HCT116 (cell line): ENCODE data around the gene SLCO2B1. TPM values are rescaled to one million over a fixed set of nuclear protein-coding genes. Genes with fewer than 3 reads are reported as not detected.
A peak's percentile ranks its signal among the peaks of the same experiment; 100 is the strongest.

Experiments
- ATAC-seq: fragments of 200-7000 bp; cut with Tn5 transposase; 2 replicates; pipeline ENCODE4 v1.9.1; 2020; ENCODE audit warnings: mild to moderate bottlenecking, moderate library complexity
- BruUV-seq: library from RNA; stranded (reverse); fragments of 400-500 nt; replicated peaks from 2 replicates; lab custom pipeline; 2021; lab: Mats Ljungman, UMichigan
- CTCF ChIA-PET: fragments of 300-600 bp; sonication (Branson Sonifier 250); formaldehyde crosslinking; loops from one replicate; lab custom pipeline; 2021; ENCODE audit warnings: antibody characterized with exemption; lab: Charles Lee
- POLR2A ChIA-PET: fragments of 300-600, 350-600 bp; sonication (Branson Sonifier 250); formaldehyde crosslinking; loops from one replicate; lab custom pipeline; 2021; ENCODE audit warnings: antibody characterized with exemption; lab: Charles Lee
- RAD21 ChIA-PET, 2 experiments: fragments of 300-600 bp; sonication (Branson Sonifier 250); formaldehyde crosslinking; loops; one replicate each; lab custom pipeline; 2023; ENCODE audit warnings: low total read pairs in 2 of 2; ENCODE audit not compliant: uncharacterized antibody in 2 of 2, unreplicated experiment in 2 of 2, low non-redundant PET in 1 of 2; lab: Charles Lee
- DNase-seq: peaks from one replicate; pipeline ENCODE4 v3.0.0-alpha.2; 2010; ENCODE audit warnings: low read depth, low spot score
- H2AFZ ChIP-seq: fragments of 200-600 bp; shearing (Covaris generic), sonication (generic); 2 replicates; pipeline ENCODE4 v1.6.1; 2017; ENCODE audit warnings: low read depth, mixed run types, mixed read lengths, antibody characterized with exemption, low read length; ENCODE audit not compliant: poor library complexity, severe bottlenecking
- H3K27ac ChIP-seq: 2 replicates; pipeline ENCODE4 v1.5.1; 2012; ENCODE audit warnings: low read depth, low read length
- H3K27me3 ChIP-seq: fragments of 200-600 bp; sonication (generic); 2 replicates; pipeline ENCODE4 v1.6.1; 2016; ENCODE audit warnings: mixed run types, low read length, mixed read lengths; ENCODE audit not compliant: insufficient read depth
- H3K36me3 ChIP-seq, 2 experiments: fragments of 200-500 bp in 1 of 2; fragments of 200-600 bp in 1 of 2; sonication (Bioruptor generic) in 1 of 2; sonication (generic) in 1 of 2; 2 replicates each; pipeline versions ENCODE4 v1.5.1 to v1.6.1; 2014 to 2016; ENCODE audit warnings: low read length in 2 of 2, inconsistent platforms in 1 of 2, mixed read lengths in 1 of 2, mixed run types in 1 of 2; ENCODE audit not compliant: insufficient read depth in 2 of 2, control insufficient read depth in 1 of 2
- H3K4me1 ChIP-seq, 2 experiments: fragments of 200-600 bp in 1 of 2; sonication (generic) in 1 of 2; 2 replicates each; pipeline versions ENCODE4 v1.5.1 to v1.6.1; 2012 to 2017; ENCODE audit warnings: low read length in 2 of 2, inconsistent platforms in 1 of 2, mild to moderate bottlenecking in 1 of 2, mixed read lengths in 1 of 2, mixed run types in 1 of 2, moderate library complexity in 1 of 2; ENCODE audit not compliant: insufficient read depth in 2 of 2, control insufficient read depth in 1 of 2
- H3K4me2 ChIP-seq: fragments of 200-600 bp; sonication (generic); 2 replicates; pipeline ENCODE4 v1.6.1; 2017; ENCODE audit warnings: mixed run types, low read length, mixed read lengths
- H3K4me3 ChIP-seq, 2 experiments: fragments of 200-600 bp in 1 of 2; sonication (generic) in 1 of 2; replicated peaks in 1 of 2; 2 replicates each; pipeline ENCODE4 v1.5.1; 2011 to 2016; ENCODE audit warnings: low read length in 2 of 2, control low read depth in 1 of 2, low read depth in 1 of 2, mild to moderate bottlenecking in 1 of 2, mixed read lengths in 1 of 2, mixed run types in 1 of 2
- H3K79me2 ChIP-seq: fragments of 200-600 bp; sonication (generic); 2 replicates; pipeline ENCODE4 v1.6.1; 2017; ENCODE audit warnings: mild to moderate bottlenecking, mixed run types, low read length, moderate library complexity, mixed read lengths; ENCODE audit not compliant: insufficient read depth
- H3K9ac ChIP-seq: fragments of 200-600 bp; sonication (generic); 2 replicates; pipeline ENCODE4 v1.6.1; 2016; ENCODE audit warnings: low read length, mixed read lengths
- H3K9me2 ChIP-seq: fragments of 200-600 bp; sonication (generic), shearing (Covaris generic); 2 replicates; pipeline ENCODE4 v1.6.1; 2017; ENCODE audit warnings: mixed run types, mild to moderate bottlenecking, moderate library complexity; ENCODE audit not compliant: insufficient read depth
- H3K9me3 ChIP-seq, 2 experiments: fragments of 200-500 bp in 1 of 2; fragments of 200-600 bp in 1 of 2; sonication (Bioruptor generic) in 1 of 2; sonication (generic) in 1 of 2; 2 replicates each; pipeline ENCODE4 v1.6.1; 2014 to 2017; ENCODE audit warnings: low read length in 2 of 2, mixed read lengths in 2 of 2, inconsistent platforms in 1 of 2, low read depth in 1 of 2, mild to moderate bottlenecking in 1 of 2, mixed run types in 1 of 2, moderate library complexity in 1 of 2; ENCODE audit not compliant: control insufficient read depth in 1 of 2, insufficient read depth in 1 of 2
- H4K20me1 ChIP-seq: fragments of 200-600 bp; sonication (generic), shearing (Covaris generic); 2 replicates; pipeline ENCODE4 v1.6.1; 2017; ENCODE audit warnings: mixed run types, mild to moderate bottlenecking, moderate library complexity; ENCODE audit not compliant: insufficient read depth
- ATF3 ChIP-seq: IDR thresholded peaks from 2 replicates; pipeline ENCODE4 v1.6.1; 2012
- CTCF ChIP-seq, 3 experiments: fragments of 200-600 bp in 1 of 3; sonication (generic) in 1 of 3; IDR thresholded peaks in 2 of 3; conservative IDR thresholded peaks in 1 of 3; 2 replicates each; pipeline ENCODE4 v1.5.1; 2012 to 2017; ENCODE audit warnings: low read depth in 2 of 3, low read length in 2 of 3, antibody characterized with exemption in 1 of 3, borderline replicate concordance in 1 of 3, control low read depth in 1 of 3, mild to moderate bottlenecking in 1 of 3, mixed read lengths in 1 of 3, mixed run types in 1 of 3, moderate library complexity in 1 of 3; ENCODE audit not compliant: insufficient read depth in 1 of 3
- EGR1 ChIP-seq: IDR thresholded peaks from 2 replicates; pipeline ENCODE4 v1.6.1; 2012; ENCODE audit warnings: low read depth
- EZH2 ChIP-seq: fragments of 200-600 bp; sonication (generic); IDR thresholded peaks from 2 replicates; pipeline ENCODE4 v1.6.1; 2017; ENCODE audit warnings: antibody characterized with exemption, mixed run types
- EZH2phosphoT487 ChIP-seq: fragments of 200-600 bp; IDR thresholded peaks from 2 replicates; pipeline ENCODE4 v1.6.1; 2018; ENCODE audit warnings: antibody characterized with exemption, borderline replicate concordance
- MAX ChIP-seq: IDR thresholded peaks from 2 replicates; pipeline ENCODE4 v1.6.1; 2012
- POLR2AphosphoS5 ChIP-seq: IDR thresholded peaks from 2 replicates; pipeline ENCODE4 v1.6.1; 2011; ENCODE audit warnings: mild to moderate bottlenecking, low read depth, low read length, moderate library complexity
- RAD21 ChIP-seq: IDR thresholded peaks from 2 replicates; pipeline ENCODE4 v1.6.1; 2012; ENCODE audit warnings: low read depth, mild to moderate bottlenecking
- SRF ChIP-seq: IDR thresholded peaks from 2 replicates; pipeline ENCODE4 v1.6.1; 2012; ENCODE audit warnings: low read depth
- YY1 ChIP-seq: IDR thresholded peaks from 2 replicates; pipeline ENCODE4 v1.6.1; 2011; ENCODE audit warnings: low read length, low read depth, moderate library complexity, mild to moderate bottlenecking; ENCODE audit not compliant: insufficient replicate concordance; ENCODE audit errors: extremely low read depth
- intact Hi-C: fragments of 100-400 bp; cut with micrococcal nuclease; formaldehyde crosslinking; loops from 2 replicates; pipeline ENCODE4 v1.10.0; 2022
- total RNA-seq: library from RNA; stranded (reverse); gene quantifications from one replicate; pipeline ENCODE4 v1.2.1, GENCODE V29; 2021; ENCODE audit not compliant: unreplicated experiment
- TF ChIP-seq, protein P1 (sequence below): IDR thresholded peaks from 2 replicates; pipeline ENCODE4 v1.6.1; 2011; ENCODE audit warnings: mild to moderate bottlenecking, low read length, moderate library complexity; ENCODE audit not compliant: insufficient replicate concordance; ENCODE audit errors: extremely low read depth

SLCO2B1 gene
- total RNA-seq, 1 experiment from 2014 or later, result 0.81 TPM

DNA sequence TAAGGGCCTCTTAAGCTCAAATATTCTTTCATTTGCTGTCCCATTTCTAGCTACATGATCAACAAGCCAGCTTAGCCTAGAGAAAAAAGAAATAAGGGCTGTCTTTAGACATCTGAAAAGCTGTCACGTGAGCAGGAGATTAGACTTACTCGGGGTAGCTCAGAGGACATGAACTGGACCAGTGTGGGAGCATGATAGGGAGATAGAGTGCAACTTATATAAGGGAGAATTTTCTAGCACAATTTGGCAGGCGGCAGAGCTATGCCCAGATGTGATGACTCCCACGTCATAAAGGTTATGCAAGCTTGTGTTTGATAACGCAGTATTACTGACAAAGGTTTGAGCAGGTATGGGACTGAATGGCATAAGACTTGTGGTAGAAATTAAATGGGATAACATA lies 61.5 kb downstream of the SLCO2B1 start:
- no peak overlapping the region for H3K27ac ChIP-seq
- H3K9me2 ChIP-seq, result no peaks in the 10 kb centered on the region
- DNase-seq, result no peak
- POLR2A ChIA-PET, result no interaction called here
- no peaks in the 10 kb centered on the region for H3K36me3 ChIP-seq
- no peaks in the 10 kb centered on the region for H4K20me1 ChIP-seq
- H3K9me3 ChIP-seq, result no peaks in the 10 kb centered on the region
- BruUV-seq, result no TSS peak
- ATAC-seq, result no peak
- intact Hi-C loops, result no loop called here
- H3K79me2 ChIP-seq, result no peaks in the 10 kb centered on the region
- RAD21 ChIA-PET, result no interaction called here
- no peak overlapping the region for H3K4me2 ChIP-seq
- CTCF ChIA-PET, result interaction anchor here (1.6 kb wide), 1 partner anchor 72 kb away, joined by 4 read pairs; no protein-coding TSS in a partner anchor
- peaks cover 40% of the 10 kb centered on the region for H3K27me3 ChIP-seq
- H2AFZ ChIP-seq, result no peak overlapping the region
- no peak overlapping the region for H3K9ac ChIP-seq
- TF ChIP-seq RAD21, result no peak
- TF ChIP-seq POLR2AphosphoS5, result no peak
- TF ChIP-seq CTCF (IDR thresholded peaks at IDR 0.05 in 2 of 3, conservative IDR thresholded peaks at IDR 0.05 in 1 of 3; ENCODE audit: borderline replicate concordance in 1 of 3, insufficient read depth in 1 of 3, low read depth in 2 of 3, low read length in 2 of 3), result no peak
- H3K4me1 ChIP-seq, result no peaks in the 10 kb centered on the region
- no peak overlapping the region for H3K4me3 ChIP-seq

DNA sequence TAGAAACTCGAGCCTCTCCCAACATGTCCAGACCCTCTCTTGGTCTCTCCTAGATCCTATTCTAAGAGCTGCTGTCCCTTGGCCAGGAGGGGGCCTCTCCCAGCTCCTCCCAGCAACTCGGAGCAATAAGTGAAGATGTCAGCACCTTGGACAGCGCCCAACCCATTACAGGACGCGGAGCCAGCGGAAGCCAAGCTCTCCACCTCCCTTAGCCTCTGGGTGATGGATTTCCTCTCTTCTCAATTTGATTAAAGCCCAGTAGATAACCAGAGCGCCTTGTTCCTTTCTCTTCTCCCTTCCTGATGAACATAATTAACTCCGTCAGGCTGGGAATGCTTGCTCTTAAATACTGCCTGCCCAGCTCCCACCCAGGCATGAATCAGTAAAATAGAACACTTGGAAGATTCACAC lies 63.5 kb downstream of the SLCO2B1 start:
- ATAC-seq (peak; percentile 97), DNase-seq (peak; percentile 48)
- H2AFZ ChIP-seq, result no peak overlapping the region
- H3K27me3 ChIP-seq, result peaks cover 38% of the 10 kb centered on the region; the same call in 1 of the 2 replicates
- ChIA-PET POLR2A (no interaction called here), RAD21 (interaction anchor here in 1 of 2 experiments (0.9 to 1.2 kb wide), 3 partner anchors 9 to 74 kb away, joined by 3 read pairs; no protein-coding TSS in a partner anchor), CTCF (interaction anchor here (0.5 to 2.6 kb wide), 8 partner anchors 9 to 75 kb away, joined by 3 to 20 read pairs (median 4); no protein-coding TSS in a partner anchor)
- no peaks in the 10 kb centered on the region for H3K4me1 ChIP-seq
- intact Hi-C loops, result loop anchor here (1.0 kb wide), 1 partner anchor 19 kb away; no protein-coding TSS in a partner anchor
- no peak overlapping the region for H3K4me3 ChIP-seq
- H3K9me2 ChIP-seq, result no peaks in the 10 kb centered on the region
- H3K36me3 ChIP-seq, result no peaks in the 10 kb centered on the region
- no peak overlapping the region for H3K27ac ChIP-seq
- H3K9ac ChIP-seq, result no peak overlapping the region
- BruUV-seq, result no TSS peak
- H3K9me3 ChIP-seq, result no peaks in the 10 kb centered on the region
- H4K20me1 ChIP-seq, result no peaks in the 10 kb centered on the region
- no peaks in the 10 kb centered on the region for H3K79me2 ChIP-seq
- no peak overlapping the region for H3K4me2 ChIP-seq
- TF ChIP-seq EZH2 (no peak), YY1 (no peak), MAX (no peak), CTCF (IDR thresholded peaks at IDR 0.05 in 2 of 3, conservative IDR thresholded peaks at IDR 0.05 in 1 of 3; ENCODE audit: borderline replicate concordance in 1 of 3, insufficient read depth in 1 of 3, low read depth in 2 of 3, low read length in 2 of 3) (peak; percentile 35 to 57 (median 40); a peak in 5 of 6 replicates), POLR2AphosphoS5 (no peak; the same call in 1 of the 2 replicates), EZH2phosphoT487 (no peak), EGR1 (no peak), ATF3 (no peak), SRF (no peak)
- TF ChIP-seq, protein P1, sequence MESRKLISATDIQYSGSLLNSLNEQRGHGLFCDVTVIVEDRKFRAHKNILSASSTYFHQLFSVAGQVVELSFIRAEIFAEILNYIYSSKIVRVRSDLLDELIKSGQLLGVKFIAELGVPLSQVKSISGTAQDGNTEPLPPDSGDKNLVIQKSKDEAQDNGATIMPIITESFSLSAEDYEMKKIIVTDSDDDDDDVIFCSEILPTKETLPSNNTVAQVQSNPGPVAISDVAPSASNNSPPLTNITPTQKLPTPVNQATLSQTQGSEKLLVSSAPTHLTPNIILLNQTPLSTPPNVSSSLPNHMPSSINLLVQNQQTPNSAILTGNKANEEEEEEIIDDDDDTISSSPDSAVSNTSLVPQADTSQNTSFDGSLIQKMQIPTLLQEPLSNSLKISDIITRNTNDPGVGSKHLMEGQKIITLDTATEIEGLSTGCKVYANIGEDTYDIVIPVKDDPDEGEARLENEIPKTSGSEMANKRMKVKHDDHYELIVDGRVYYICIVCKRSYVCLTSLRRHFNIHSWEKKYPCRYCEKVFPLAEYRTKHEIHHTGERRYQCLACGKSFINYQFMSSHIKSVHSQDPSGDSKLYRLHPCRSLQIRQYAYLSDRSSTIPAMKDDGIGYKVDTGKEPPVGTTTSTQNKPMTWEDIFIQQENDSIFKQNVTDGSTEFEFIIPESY, result no peak
